ENCODE measurements around the gene COL12A1. TPM values are rescaled to one million over a fixed set of nuclear protein-coding genes. Genes with fewer than 3 reads are reported as not detected.

Gene COL12A1
- polyA plus RNA-seq, 1 donor (not counting 4 experiments of a cell fraction or from before 2014, with no cell fraction given) = 96.9 TPM

- FAIRE-seq (no peak), DNase-seq (ENCODE audit: low read depth, low spot score) (no peak)
- TF ChIP-seq EZH2 (IDR thresholded peaks at IDR 0.05; ENCODE audit: low read length) (no peak), CTCF (optimal IDR thresholded peaks at IDR 0.05 in 1 of 3, IDR thresholded peaks at IDR 0.05 in 1 of 3, conservative IDR thresholded peaks at IDR 0.05 in 1 of 3; ENCODE audit: extremely low read depth in 1 of 3, insufficient read depth in 2 of 3, low read length in 3 of 3) (no peak)
- no peaks in the 10 kb centered on the region for H3K9me3 ChIP-seq (ENCODE audit: control insufficient read depth, low read depth, low read length)
- H3K27me3 ChIP-seq (ENCODE audit: control insufficient read depth, extremely low read depth, insufficient read depth, low read length) = no peaks in the 10 kb centered on the region
- no peaks in the 10 kb centered on the region for H3K4me1 ChIP-seq (ENCODE audit: control insufficient read depth, extremely low read depth, insufficient read depth, low read length)
- H3K27ac ChIP-seq (ENCODE audit: control insufficient read depth, insufficient read depth, low read length) = no peak overlapping the region
- no peak overlapping the region for H3K4me3 ChIP-seq (ENCODE audit: control insufficient read depth in 2 of 3, extremely low read depth in 1 of 3, insufficient read depth in 2 of 3, low read depth in 1 of 3, low read length in 3 of 3)
- H3K79me2 ChIP-seq (ENCODE audit: control insufficient read depth, insufficient read depth, low read length) = peaks cover 1% of the 10 kb centered on the region
- H2AFZ ChIP-seq (ENCODE audit: control insufficient read depth, low read length) = no peak overlapping the region
- dilution Hi-C loops (cut with MboI; ENCODE audit: extremely low pct_ligation_motif_present, low sequenced_read_pairs) = no loop called here
- no peak overlapping the region for H3K9ac ChIP-seq (ENCODE audit: control insufficient read depth, extremely low read depth, insufficient read depth, low read length)
- H4K20me1 ChIP-seq (ENCODE audit: control insufficient read depth, extremely low read depth, insufficient read depth, low read length) = no peaks in the 10 kb centered on the region
- no peaks in the 10 kb centered on the region for H3K9me1 ChIP-seq (ENCODE audit: control insufficient read depth, extremely low read depth, insufficient read depth, low read length)
- H3K36me3 ChIP-seq (ENCODE audit: control insufficient read depth in 2 of 2, extremely low read depth in 1 of 2, insufficient read depth in 2 of 2, low read length in 2 of 2) = peaks cover 10 to 14% of the 10 kb centered on the region in 2 experiments
- no peak overlapping the region for H3K4me2 ChIP-seq (ENCODE audit: control insufficient read depth, extremely low read depth, insufficient read depth, low read depth, low read length)
Observed at GRCh38 chr6:75234126-75234865, 28.4 kb upstream of the COL12A1 start.

GRCh38 chr6:75233092-75233615, 27.3 kb upstream of the COL12A1 start:
- Histone ChIP-seq H2AFZ (ENCODE audit: control insufficient read depth, low read length) (no peak overlapping the region), H3K4me3 (ENCODE audit: control insufficient read depth in 2 of 3, extremely low read depth in 1 of 3, insufficient read depth in 2 of 3, low read depth in 1 of 3, low read length in 3 of 3) (no peak overlapping the region), H3K9me3 (ENCODE audit: control insufficient read depth, low read depth, low read length) (no peaks in the 10 kb centered on the region), H4K20me1 (ENCODE audit: control insufficient read depth, extremely low read depth, insufficient read depth, low read length) (no peaks in the 10 kb centered on the region), H3K36me3 (ENCODE audit: control insufficient read depth in 2 of 2, extremely low read depth in 1 of 2, insufficient read depth in 2 of 2, low read length in 2 of 2) (peaks cover 4 to 9% of the 10 kb centered on the region in 2 experiments), H3K9ac (ENCODE audit: control insufficient read depth, extremely low read depth, insufficient read depth, low read length) (no peak overlapping the region), H3K27me3 (ENCODE audit: control insufficient read depth, extremely low read depth, insufficient read depth, low read length) (no peaks in the 10 kb centered on the region), H3K4me2 (ENCODE audit: control insufficient read depth, extremely low read depth, insufficient read depth, low read depth, low read length) (no peak overlapping the region), H3K27ac (ENCODE audit: control insufficient read depth, insufficient read depth, low read length) (no peak overlapping the region), H3K9me1 (ENCODE audit: control insufficient read depth, extremely low read depth, insufficient read depth, low read length) (no peaks in the 10 kb centered on the region), H3K79me2 (ENCODE audit: control insufficient read depth, insufficient read depth, low read length) (no peaks in the 10 kb centered on the region), H3K4me1 (ENCODE audit: control insufficient read depth, extremely low read depth, insufficient read depth, low read length) (no peaks in the 10 kb centered on the region)
- dilution Hi-C loops (cut with MboI; ENCODE audit: extremely low pct_ligation_motif_present, low sequenced_read_pairs) = no loop called here
- TF ChIP-seq EZH2 (IDR thresholded peaks at IDR 0.05; ENCODE audit: low read length) (no peak), CTCF (optimal IDR thresholded peaks at IDR 0.05 in 1 of 3, IDR thresholded peaks at IDR 0.05 in 1 of 3, conservative IDR thresholded peaks at IDR 0.05 in 1 of 3; ENCODE audit: extremely low read depth in 1 of 3, insufficient read depth in 2 of 3, low read length in 3 of 3) (no peak)
- DNase-seq (ENCODE audit: low read depth, low spot score) (no peak), FAIRE-seq (no peak)

All from keratinocyte (primary cell).